ENCODE data around the gene TRAIP.

DNA sequence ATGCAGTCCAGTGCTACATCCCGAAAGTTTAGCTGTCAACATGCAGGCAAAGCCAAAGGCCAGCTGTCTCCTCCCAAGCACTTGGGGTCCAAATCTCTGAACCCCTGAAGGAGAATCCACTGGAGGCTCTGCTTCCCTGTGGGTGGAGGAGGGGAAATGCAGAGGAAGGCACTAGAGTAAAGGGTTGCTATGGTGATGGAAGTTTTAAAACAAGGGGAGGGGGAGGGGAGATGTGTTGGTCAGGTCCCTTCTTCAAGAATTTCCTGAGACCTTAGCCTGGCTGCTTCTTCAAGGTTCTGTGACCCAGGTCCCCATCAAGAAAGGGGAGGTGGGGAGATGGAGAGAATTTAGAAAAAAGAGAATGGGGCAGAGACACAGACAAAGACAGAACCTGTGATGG is 11.0 kb upstream of the TRAIP start:
- TF ChIP-seq, protein P1, sequence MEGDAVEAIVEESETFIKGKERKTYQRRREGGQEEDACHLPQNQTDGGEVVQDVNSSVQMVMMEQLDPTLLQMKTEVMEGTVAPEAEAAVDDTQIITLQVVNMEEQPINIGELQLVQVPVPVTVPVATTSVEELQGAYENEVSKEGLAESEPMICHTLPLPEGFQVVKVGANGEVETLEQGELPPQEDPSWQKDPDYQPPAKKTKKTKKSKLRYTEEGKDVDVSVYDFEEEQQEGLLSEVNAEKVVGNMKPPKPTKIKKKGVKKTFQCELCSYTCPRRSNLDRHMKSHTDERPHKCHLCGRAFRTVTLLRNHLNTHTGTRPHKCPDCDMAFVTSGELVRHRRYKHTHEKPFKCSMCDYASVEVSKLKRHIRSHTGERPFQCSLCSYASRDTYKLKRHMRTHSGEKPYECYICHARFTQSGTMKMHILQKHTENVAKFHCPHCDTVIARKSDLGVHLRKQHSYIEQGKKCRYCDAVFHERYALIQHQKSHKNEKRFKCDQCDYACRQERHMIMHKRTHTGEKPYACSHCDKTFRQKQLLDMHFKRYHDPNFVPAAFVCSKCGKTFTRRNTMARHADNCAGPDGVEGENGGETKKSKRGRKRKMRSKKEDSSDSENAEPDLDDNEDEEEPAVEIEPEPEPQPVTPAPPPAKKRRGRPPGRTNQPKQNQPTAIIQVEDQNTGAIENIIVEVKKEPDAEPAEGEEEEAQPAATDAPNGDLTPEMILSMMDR (IDR thresholded peaks at IDR 0.05; ENCODE audit: poor library complexity, severe bottlenecking), result no peak
- no peak for TF ChIP-seq EZH2 (IDR thresholded peaks at IDR 0.05; ENCODE audit: borderline replicate concordance, insufficient read depth, low read length, poor library complexity, severe bottlenecking)
- peak; percentile 11 for TF ChIP-seq EP300 (conservative IDR thresholded peaks at IDR 0.05; ENCODE audit: poor library complexity, severe bottlenecking)
